Kidney epithelial cell (primary cell): ENCODE data around the gene ATRIP. TPM values are rescaled to one million over a fixed set of nuclear protein-coding genes. Genes with fewer than 3 reads are reported as not detected.

ENCODE experiments used
- DNase-seq: peaks from one replicate; pipeline ENCODE4 v3.0.0-alpha.2; 2010; ENCODE audit warnings: low read depth
- H3K27me3 ChIP-seq: 2 replicates; pipeline ENCODE4 v1.6.0; 2011; ENCODE audit warnings: low read length; ENCODE audit not compliant: control insufficient read depth, insufficient read depth
- H3K36me3 ChIP-seq: 2 replicates; pipeline ENCODE4 v1.5.1; 2011; ENCODE audit warnings: low read length; ENCODE audit not compliant: control insufficient read depth, insufficient read depth
- H3K4me3 ChIP-seq: 2 replicates; pipeline ENCODE4 v1.5.1; 2011; ENCODE audit warnings: low read depth, mild to moderate bottlenecking, control low read depth, low read length
- total RNA-seq: library from RNA; depleted of rRNA; stranded (reverse); fragments of >200 nt; gene quantifications from 2 replicates; pipeline ENCODE4 v1.2.3, GENCODE V29; 2015
- TF ChIP-seq, protein P1 (sequence below): IDR thresholded peaks from 2 replicates; pipeline ENCODE4 v1.5.1; 2011; ENCODE audit warnings: mild to moderate bottlenecking, moderate library complexity, low read length, control low read depth, inconsistent platforms; ENCODE audit not compliant: insufficient read depth, poor library complexity, severe bottlenecking

The ATRIP gene
- total RNA-seq, 1 donor from 2014 or later = 5.7 TPM

DNA sequence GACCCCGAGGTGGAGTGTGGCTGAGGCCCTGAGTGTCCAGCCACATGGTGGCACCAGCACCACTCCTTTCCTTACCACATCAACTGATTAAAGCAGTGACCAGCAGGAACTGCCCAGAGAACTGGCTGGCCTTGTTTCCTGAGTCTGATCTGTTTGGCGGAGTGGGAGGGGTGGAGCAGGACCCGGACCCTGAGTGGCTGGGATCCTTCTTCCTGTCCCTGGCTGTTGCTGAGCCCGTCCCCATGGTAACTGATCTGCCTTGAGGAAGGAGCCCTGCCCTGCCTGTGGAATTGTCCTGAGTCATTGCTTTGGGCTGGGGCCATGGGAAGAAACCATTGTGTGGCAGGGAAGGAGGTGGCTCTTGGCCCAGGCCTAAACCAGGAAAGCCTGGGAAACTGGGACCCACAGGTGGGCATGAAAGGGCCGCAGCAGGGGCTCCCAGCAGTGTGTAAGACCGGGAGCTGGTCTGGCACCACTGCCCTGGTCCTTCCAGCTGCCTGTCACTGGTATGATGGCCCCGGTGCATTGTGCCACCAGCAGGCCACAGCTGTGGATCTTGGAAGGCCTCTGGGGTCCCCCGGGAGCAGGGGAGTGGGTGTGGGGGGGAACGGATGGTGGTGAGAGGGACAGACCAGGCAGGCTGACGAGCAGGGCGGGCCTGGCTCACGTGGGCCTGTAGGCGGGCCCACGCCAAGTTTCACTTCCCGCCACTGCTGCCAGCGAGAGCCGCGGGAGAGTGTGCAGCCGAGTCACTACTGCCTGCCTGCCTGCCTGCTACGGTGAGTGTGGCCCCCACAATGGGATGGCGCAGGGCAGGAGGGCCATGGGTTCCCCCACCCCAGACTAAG is 19.2 kb downstream of the ATRIP start:
- TF ChIP-seq, protein P1, sequence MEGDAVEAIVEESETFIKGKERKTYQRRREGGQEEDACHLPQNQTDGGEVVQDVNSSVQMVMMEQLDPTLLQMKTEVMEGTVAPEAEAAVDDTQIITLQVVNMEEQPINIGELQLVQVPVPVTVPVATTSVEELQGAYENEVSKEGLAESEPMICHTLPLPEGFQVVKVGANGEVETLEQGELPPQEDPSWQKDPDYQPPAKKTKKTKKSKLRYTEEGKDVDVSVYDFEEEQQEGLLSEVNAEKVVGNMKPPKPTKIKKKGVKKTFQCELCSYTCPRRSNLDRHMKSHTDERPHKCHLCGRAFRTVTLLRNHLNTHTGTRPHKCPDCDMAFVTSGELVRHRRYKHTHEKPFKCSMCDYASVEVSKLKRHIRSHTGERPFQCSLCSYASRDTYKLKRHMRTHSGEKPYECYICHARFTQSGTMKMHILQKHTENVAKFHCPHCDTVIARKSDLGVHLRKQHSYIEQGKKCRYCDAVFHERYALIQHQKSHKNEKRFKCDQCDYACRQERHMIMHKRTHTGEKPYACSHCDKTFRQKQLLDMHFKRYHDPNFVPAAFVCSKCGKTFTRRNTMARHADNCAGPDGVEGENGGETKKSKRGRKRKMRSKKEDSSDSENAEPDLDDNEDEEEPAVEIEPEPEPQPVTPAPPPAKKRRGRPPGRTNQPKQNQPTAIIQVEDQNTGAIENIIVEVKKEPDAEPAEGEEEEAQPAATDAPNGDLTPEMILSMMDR = peak; percentile 81
- Histone ChIP-seq H3K27me3 (no peaks in the 10 kb centered on the region), H3K36me3 (no peaks in the 10 kb centered on the region), H3K4me3 (peak overlapping the region; percentile 27)
- peak; percentile 100 for DNase-seq

GRCh38 chr3:48466386-48467109 is 20.0 kb downstream of the ATRIP start:
- Histone ChIP-seq H3K27me3 (no peaks in the 10 kb centered on the region), H3K4me3 (peak overlapping the region; percentile 27), H3K36me3 (no peaks in the 10 kb centered on the region)
- no peak for DNase-seq
- TF ChIP-seq, protein P1 = no peak

DNA sequence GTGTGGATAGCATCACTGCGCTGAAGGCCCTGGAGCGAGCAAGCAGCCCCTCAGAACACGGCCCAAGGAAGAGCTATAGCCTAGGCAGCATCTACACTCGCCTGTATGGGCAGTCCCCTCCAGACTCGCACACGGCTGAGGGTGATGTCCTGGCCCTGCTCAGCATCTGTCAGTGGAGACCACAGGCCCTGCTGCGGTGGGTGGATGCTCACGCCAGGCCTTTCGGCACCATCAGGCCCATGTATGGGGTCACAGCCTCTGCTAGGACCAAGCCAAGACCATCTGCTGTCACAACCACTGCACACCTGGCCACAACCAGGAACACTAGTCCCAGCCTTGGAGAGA is 20.5 kb downstream of the ATRIP start:
- no peak for DNase-seq
- no peak overlapping the region for H3K4me3 ChIP-seq
- H3K27me3 ChIP-seq = no peaks in the 10 kb centered on the region
- no peaks in the 10 kb centered on the region for H3K36me3 ChIP-seq
- TF ChIP-seq, protein P1 = no peak

DNA sequence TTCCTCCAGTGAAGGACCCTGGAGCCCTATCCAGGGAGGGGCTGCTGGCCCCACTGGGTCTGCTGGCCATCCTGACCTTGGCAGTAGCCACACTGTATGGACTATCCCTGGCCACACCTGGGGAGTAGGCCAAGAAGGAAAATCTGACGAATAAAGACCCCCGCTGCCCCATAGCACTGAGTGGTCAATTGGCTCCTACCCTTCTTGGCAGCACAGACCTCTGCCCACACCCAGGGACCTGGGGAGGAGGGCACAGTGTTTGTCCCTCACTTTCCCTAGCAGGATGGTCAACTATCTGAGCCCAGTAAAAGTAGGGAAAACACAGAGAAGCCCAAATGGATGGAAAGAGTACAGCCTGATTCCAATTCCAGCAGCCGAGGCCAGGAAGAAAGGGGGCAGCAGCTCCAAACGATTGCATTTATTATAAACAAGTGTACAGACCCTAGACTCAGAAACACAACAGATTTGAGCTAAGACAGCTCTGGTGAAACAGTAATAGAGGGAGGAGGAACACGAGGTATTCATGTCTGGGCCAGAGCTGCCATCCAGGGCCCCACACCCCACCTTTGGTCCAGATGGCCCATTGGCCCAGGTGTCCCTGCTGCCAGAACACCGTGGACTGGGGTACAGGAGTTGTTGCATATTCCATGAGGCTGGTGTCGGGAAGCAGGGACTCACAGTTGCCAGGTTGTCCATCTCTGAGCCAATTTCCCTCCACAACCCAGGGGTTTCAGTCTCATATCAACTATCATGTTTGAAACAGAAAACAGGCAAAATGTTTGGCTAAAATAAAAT is 21.1 kb downstream of the ATRIP start:
- Histone ChIP-seq H3K27me3 (no peaks in the 10 kb centered on the region), H3K36me3 (no peaks in the 10 kb centered on the region), H3K4me3 (no peak overlapping the region)
- DNase-seq = no peak
- TF ChIP-seq, protein P1 = no peak

- no peaks in the 10 kb centered on the region for H3K36me3 ChIP-seq
- TF ChIP-seq, protein P1 = no peak
- no peaks in the 10 kb centered on the region for H3K27me3 ChIP-seq
- no peak for DNase-seq
- no peak overlapping the region for H3K4me3 ChIP-seq
These were observed 21.8 kb downstream of the ATRIP start for GRCh38 chr3:48468329-48468731.
